Measurements from ENCODE around the gene AK2. TPM values are rescaled to one million over a fixed set of nuclear protein-coding genes. Genes with fewer than 3 reads are reported as not detected.

Gene AK2
- total and polyA plus RNA-seq, 2 donors (not counting 3 experiments of a cell fraction or from before 2014, with no cell fraction given), result 107 to 134 TPM

- Histone ChIP-seq H3K27ac (ENCODE audit: insufficient read depth, low read depth, low read length) (peak overlapping the region; percentile 42), H3K79me2 (ENCODE audit: control insufficient read depth, insufficient read depth, low read length) (no peaks in the 10 kb centered on the region), H3K9ac (replicated peaks; ENCODE audit: extremely low read depth, insufficient read depth, low read length) (no peak overlapping the region), H2AFZ (ENCODE audit: low read depth, low read length) (no peak overlapping the region), H3K4me3 (replicated peaks in 1 of 3; ENCODE audit: insufficient read depth in 1 of 3, low read depth in 1 of 3, low read length in 3 of 3) (no peak overlapping the region), H3K9me3 (replicated peaks; ENCODE audit: control insufficient read depth, insufficient read depth, low read length) (no peaks in the 10 kb centered on the region), H3K9me1 (replicated peaks; ENCODE audit: control insufficient read depth, extremely low read depth, insufficient read depth, low read length) (no peaks in the 10 kb centered on the region), H3K36me3 (ENCODE audit: control insufficient read depth in 2 of 2, extremely low read depth in 1 of 2, insufficient read depth in 2 of 2, low read length in 2 of 2) (peaks cover 0 to 3% of the 10 kb centered on the region in 2 experiments), H3K4me1 (ENCODE audit: control insufficient read depth, extremely low read depth, insufficient read depth, low read length) (peaks cover 50% of the 10 kb centered on the region), H4K20me1 (replicated peaks; ENCODE audit: control insufficient read depth, extremely low read depth, insufficient read depth, low read length) (no peaks in the 10 kb centered on the region), H3K27me3 (ENCODE audit: control insufficient read depth in 2 of 2, insufficient read depth in 2 of 2, low read length in 2 of 2) (no peaks in the 10 kb centered on the region), H3K4me2 (ENCODE audit: insufficient read depth, low read length) (peak overlapping the region; percentile 54)
- TF ChIP-seq JUN (IDR thresholded peaks at IDR 0.05; ENCODE audit: borderline replicate concordance, insufficient read depth, insufficient read length, low read depth), result peak; percentile 20
- peak; percentile 27 for TF ChIP-seq FOS (IDR thresholded peaks at IDR 0.05; ENCODE audit: borderline replicate concordance, insufficient read depth, low read length)
- no peak for TF ChIP-seq POLR2A (IDR thresholded peaks at IDR 0.05; ENCODE audit: low read depth, low read length)
- DNase-seq (ENCODE audit: low read depth, low spot score) (peak; percentile 75), FAIRE-seq (peak; percentile 70)
- POLR2A ChIA-PET, result interaction anchor here (1.6 to 2.8 kb wide), 2 partner anchors 40 to 51 kb away, joined by 10 to 12 read pairs; partner anchors contain the start of gene RNF19B
- intact Hi-C loops (cut with micrococcal nuclease), result loop anchor here (1.0 kb wide), 1 partner anchor 15 kb away; no protein-coding TSS in a partner anchor
- CTCF ChIA-PET, result interaction anchor here (1.0 to 9.4 kb wide), 10 partner anchors 12 to 81 kb away, joined by 3 to 340 read pairs (median 21); partner anchors contain the start of gene RNF19B
- BruUV-seq (replicated peaks), result no TSS peak
- dilution Hi-C loops (cut with MboI; ENCODE audit: extremely low pct_ligation_motif_present, low sequenced_read_pairs), result loop anchor here (10.0 kb wide), 1 partner anchor 60 kb away; no protein-coding TSS in a partner anchor
Measured at GRCh38 chr1:33004613-33005012, 32.1 kb downstream of the AK2 start.

- Histone ChIP-seq H3K27me3 (ENCODE audit: control insufficient read depth in 2 of 2, insufficient read depth in 2 of 2, low read length in 2 of 2) (no peaks in the 10 kb centered on the region), H3K79me2 (ENCODE audit: control insufficient read depth, insufficient read depth, low read length) (no peaks in the 10 kb centered on the region), H3K36me3 (ENCODE audit: control insufficient read depth in 2 of 2, extremely low read depth in 1 of 2, insufficient read depth in 2 of 2, low read length in 2 of 2) (peaks cover 0 to 3% of the 10 kb centered on the region in 2 experiments), H4K20me1 (replicated peaks; ENCODE audit: control insufficient read depth, extremely low read depth, insufficient read depth, low read length) (no peaks in the 10 kb centered on the region), H3K9me3 (replicated peaks; ENCODE audit: control insufficient read depth, insufficient read depth, low read length) (no peaks in the 10 kb centered on the region), H3K9ac (replicated peaks; ENCODE audit: extremely low read depth, insufficient read depth, low read length) (no peak overlapping the region), H3K4me3 (replicated peaks in 1 of 3; ENCODE audit: insufficient read depth in 1 of 3, low read depth in 1 of 3, low read length in 3 of 3) (no peak overlapping the region), H2AFZ (ENCODE audit: low read depth, low read length) (no peak overlapping the region), H3K4me1 (ENCODE audit: control insufficient read depth, extremely low read depth, insufficient read depth, low read length) (peaks cover 58% of the 10 kb centered on the region), H3K27ac (ENCODE audit: insufficient read depth, low read depth, low read length) (no peak overlapping the region), H3K4me2 (ENCODE audit: insufficient read depth, low read length) (no peak overlapping the region), H3K9me1 (replicated peaks; ENCODE audit: control insufficient read depth, extremely low read depth, insufficient read depth, low read length) (no peaks in the 10 kb centered on the region)
- intact Hi-C loops (cut with micrococcal nuclease), result no loop called here
- POLR2A ChIA-PET, result interaction anchor here (0.5 kb wide), 1 partner anchor 50 kb away, joined by 4 read pairs; no protein-coding TSS in a partner anchor
- FAIRE-seq (no peak), DNase-seq (ENCODE audit: low read depth, low spot score) (no peak)
- BruUV-seq (replicated peaks), result no TSS peak
- CTCF ChIA-PET, result interaction anchor here (1.0 to 9.4 kb wide), 5 partner anchors 10 to 82 kb away, joined by 4 to 340 read pairs (median 20); no protein-coding TSS in a partner anchor
- dilution Hi-C loops (cut with MboI; ENCODE audit: extremely low pct_ligation_motif_present, low sequenced_read_pairs), result loop anchor here (10.0 kb wide), 1 partner anchor 59 kb away; no protein-coding TSS in a partner anchor
- no peak for TF ChIP-seq CTCF (IDR thresholded peaks at IDR 0.05; ENCODE audit: extremely low read depth in 1 of 2, insufficient read depth in 1 of 2, low read depth in 1 of 2, low read length in 2 of 2)
- peak; percentile 33 for TF ChIP-seq GATA2 (IDR thresholded peaks at IDR 0.05; ENCODE audit: insufficient read depth, insufficient read length, low read depth, low read length)
Measured at GRCh38 chr1:33003657-33004056, 33.0 kb downstream of the AK2 start.
